MM.1S (cell line): ENCODE data around the gene CDH4.

Source experiments
- CTCF ChIP-seq: fragments of 300-600 bp; sonication (generic); IDR thresholded peaks from 2 replicates; pipeline ENCODE4 v1.5.1; 2016; ENCODE audit warnings: antibody characterized with exemption, low read length, mixed read lengths
- EZH2 ChIP-seq: fragments of 300-600 bp; sonication (generic); optimal IDR thresholded peaks from 2 replicates; pipeline ENCODE3; 2017; ENCODE audit warnings: low read depth, mild to moderate bottlenecking, antibody characterized with exemption, low read length, mixed read lengths
- EZH2phosphoT487 ChIP-seq: fragments of 300-600 bp; sonication (generic); IDR thresholded peaks from 2 replicates; pipeline ENCODE4 v1.6.1; 2018; ENCODE audit warnings: antibody characterized with exemption, low read length

GRCh38 chr20:61746147-61746646, 494.1 kb downstream of the CDH4 start:
- TF ChIP-seq CTCF (no peak), EZH2 (no peak), EZH2phosphoT487 (no peak)
